GM23338 (cell line): ENCODE results near the gene UXS1. TPM values are rescaled to one million over a fixed set of nuclear protein-coding genes. Genes with fewer than 3 reads are reported as not detected.

Source experiments
- ATAC-seq: fragments of 200-7000 bp; cut with Tn5 transposase; 3 replicates; pipeline ENCODE4 v1.9.1; 2020
- DNase-seq: peaks from one replicate; pipeline ENCODE4 v3.0.0-alpha.2; 2015; ENCODE audit warnings: low spot score
- H2AFZ ChIP-seq: fragments of 200-600 bp; sonication (generic); 2 replicates; pipeline ENCODE4 v1.8.0; 2016; ENCODE audit warnings: antibody characterized with exemption, mild to moderate bottlenecking, moderate library complexity
- H3F3A ChIP-seq: fragments of 200-600 bp; sonication (generic); replicated peaks from 2 replicates; pipeline ENCODE4 v1.8.0; 2017; ENCODE audit warnings: antibody characterized with exemption, mixed run types, low read depth
- H3K27ac ChIP-seq: fragments of 200-600 bp; sonication (generic); 2 replicates; pipeline ENCODE4 v1.6.1; 2016; ENCODE audit warnings: low read depth
- H3K27me3 ChIP-seq: fragments of 200-600 bp; sonication (generic); 2 replicates; pipeline ENCODE4 v1.8.0; 2016; ENCODE audit warnings: mild to moderate bottlenecking, mixed run types, moderate library complexity; ENCODE audit not compliant: insufficient read depth
- H3K36me3 ChIP-seq: fragments of 200-600 bp; sonication (generic); 2 replicates; pipeline ENCODE4 v1.8.0; 2016; ENCODE audit warnings: mild to moderate bottlenecking; ENCODE audit not compliant: insufficient read depth
- H3K4me1 ChIP-seq: fragments of 200-600 bp; sonication (generic); 2 replicates; pipeline ENCODE4 v1.8.0; 2016; ENCODE audit warnings: mild to moderate bottlenecking, moderate library complexity; ENCODE audit not compliant: insufficient read depth
- H3K4me2 ChIP-seq: fragments of 200-600 bp; sonication (generic); 2 replicates; pipeline ENCODE4 v1.7.1; 2017; ENCODE audit warnings: mixed run types
- H3K4me3 ChIP-seq: fragments of 200-600 bp; sonication (generic); 2 replicates; pipeline ENCODE4 v1.6.1; 2016; ENCODE audit warnings: mixed run types
- H3K79me2 ChIP-seq: fragments of 200-600 bp; sonication (generic); replicated peaks from 2 replicates; pipeline ENCODE4 v1.8.0; 2017; ENCODE audit warnings: mild to moderate bottlenecking; ENCODE audit not compliant: insufficient read depth
- H3K9me2 ChIP-seq: fragments of 200-600 bp; sonication (generic); 2 replicates; pipeline ENCODE4 v1.8.0; 2017; ENCODE audit not compliant: insufficient read depth
- H4K20me1 ChIP-seq: fragments of 200-600 bp; sonication (generic); replicated peaks from 2 replicates; pipeline ENCODE4 v1.8.0; 2017; ENCODE audit warnings: mild to moderate bottlenecking; ENCODE audit not compliant: insufficient read depth
- H3K27ac Mint-ChIP-seq: 2 replicates; pipeline ENCODE4 v1.8.0; 2020; ENCODE audit warnings: inconsistent platforms, mild to moderate bottlenecking, moderate library complexity, mixed read lengths
- H3K27me3 Mint-ChIP-seq: 3 replicates; pipeline ENCODE4 v1.8.0; 2022; ENCODE audit warnings: low read depth, mild to moderate bottlenecking, moderate library complexity, mixed read lengths, inconsistent platforms; ENCODE audit not compliant: insufficient read depth, poor library complexity
- H3K36me3 Mint-ChIP-seq: 3 replicates; pipeline ENCODE4 v1.8.0; 2021; ENCODE audit warnings: low read depth, mild to moderate bottlenecking, inconsistent platforms, moderate library complexity, mixed read lengths
- H3K4me1 Mint-ChIP-seq: 3 replicates; pipeline ENCODE4 v1.8.0; 2020; ENCODE audit warnings: mild to moderate bottlenecking, inconsistent platforms, mixed read lengths
- H3K4me3 Mint-ChIP-seq: 3 replicates; pipeline ENCODE4 v1.8.0; 2021; ENCODE audit warnings: moderate library complexity, mild to moderate bottlenecking, inconsistent platforms, mixed read lengths
- H3K9me3 Mint-ChIP-seq: 3 replicates; pipeline ENCODE4 v1.8.0; 2020; ENCODE audit warnings: moderate library complexity, mild to moderate bottlenecking, inconsistent platforms, mixed read lengths
- EZH2 ChIP-seq: fragments of 200-600 bp; sonication (generic); IDR thresholded peaks from one replicate; pipeline ENCODE4 v1.8.0; 2017; ENCODE audit warnings: antibody characterized with exemption, mild to moderate bottlenecking, low read depth; ENCODE audit not compliant: unreplicated experiment
- EZH2phosphoT487 ChIP-seq: fragments of 200-600 bp; sonication (generic); IDR thresholded peaks from one replicate; pipeline ENCODE4 v1.8.1; 2018; ENCODE audit warnings: antibody characterized with exemption; ENCODE audit not compliant: unreplicated experiment
- NANOG ChIP-seq: IDR thresholded peaks from 2 replicates; pipeline ENCODE4 v1.6.1; 2016; ENCODE audit warnings: antibody characterized with exemption, borderline replicate concordance
- POLR2AphosphoS5 ChIP-seq: IDR thresholded peaks from 2 replicates; pipeline ENCODE4 v1.6.1; 2016; ENCODE audit warnings: antibody characterized with exemption, low read depth
- STAT1 ChIP-seq: IDR thresholded peaks from one replicate; pipeline ENCODE4 v1.6.1; 2016; ENCODE audit warnings: antibody characterized with exemption; ENCODE audit not compliant: unreplicated experiment
- ZNF114 ChIP-seq: fragments of 250-450 bp; sonication (Bioruptor Pico); IDR thresholded peaks from 2 replicates; pipeline ENCODE4 v1.5.0; 2020; ENCODE audit warnings: mild to moderate bottlenecking, moderate library complexity
- ZNF331 ChIP-seq: fragments of 250-450 bp; sonication (Bioruptor Pico); IDR thresholded peaks from 2 replicates; pipeline ENCODE4 v1.5.0; 2020; ENCODE audit warnings: low read depth, mild to moderate bottlenecking, moderate library complexity
- polyA plus RNA-seq: library from polyadenylated mRNA; unstranded; fragments of >200 nt; fragmentation: Nextera tagmentation; extraction: Ambion mirVana; gene quantifications from 2 replicates; pipeline ENCODE4 v1.2.1, GENCODE V29; 2016
- total RNA-seq: library from RNA; depleted of rRNA; stranded (reverse); fragments of >200 nt; shearing (Covaris generic); gene quantifications from 2 replicates; pipeline ENCODE4 v1.2.3, GENCODE V29; 2014
- TF ChIP-seq, protein P1 (sequence below): IDR thresholded peaks from one replicate; pipeline ENCODE4 v1.6.1; 2018; ENCODE audit warnings: antibody characterized with exemption; ENCODE audit not compliant: unreplicated experiment

UXS1 gene
- total and polyA plus RNA-seq, 2 experiments from 2014 or later = 48.7 to 131 TPM

GRCh38 chr2:106076941-106077340, 117.2 kb downstream of the UXS1 start:
- DNase-seq = no peak
- Mint-ChIP-seq H3K27ac (no peak overlapping the region), H3K9me3 (no peaks in the 10 kb centered on the region), H3K4me3 (no peak overlapping the region), H3K36me3 (no peaks in the 10 kb centered on the region), H3K27me3 (no peaks in the 10 kb centered on the region), H3K4me1 (peaks cover 13% of the 10 kb centered on the region; the same call in 2 of the 3 replicates)
- no peak for TF ChIP-seq EZH2
- Histone ChIP-seq H3K9me2 (no peaks in the 10 kb centered on the region), H3K4me2 (no peak overlapping the region), H3F3A (no peaks in the 10 kb centered on the region), H3K4me1 (no peaks in the 10 kb centered on the region), H3K27me3 (no peaks in the 10 kb centered on the region), H3K36me3 (no peaks in the 10 kb centered on the region), H4K20me1 (no peaks in the 10 kb centered on the region), H3K27ac (no peak overlapping the region), H3K4me3 (no peak overlapping the region), H3K79me2 (no peaks in the 10 kb centered on the region), H2AFZ (no peak overlapping the region)
- no peak for ATAC-seq

DNA sequence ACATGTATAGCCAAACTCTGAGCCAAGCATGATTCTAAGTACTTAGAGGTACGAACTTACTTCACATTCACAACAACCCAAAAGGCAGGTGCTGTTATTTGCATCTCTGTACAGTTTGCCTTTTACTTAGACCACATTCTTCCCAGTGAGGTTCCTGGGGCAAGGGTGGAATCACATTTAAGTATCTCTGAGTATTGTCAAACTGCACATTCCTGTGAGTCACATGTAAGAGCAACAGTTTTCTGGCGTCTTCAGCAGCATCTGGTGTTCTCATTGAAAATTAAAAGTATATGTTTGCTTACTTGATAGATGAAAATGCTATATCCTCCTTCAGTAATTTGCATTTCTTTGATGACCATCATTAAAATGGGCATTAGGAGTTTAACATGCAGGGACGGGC, 119.1 kb downstream of the UXS1 start:
- H3K36me3 Mint-ChIP-seq = no peaks in the 10 kb centered on the region
- no peaks in the 10 kb centered on the region for H3K9me2 ChIP-seq
- ATAC-seq = no peak
- TF ChIP-seq ZNF331 (CRISPR knock-in tag) (no peak), STAT1 (no peak), POLR2AphosphoS5 (no peak), ZNF114 (CRISPR knock-in tag) (no peak), EZH2 (no peak), NANOG (no peak), EZH2phosphoT487 (no peak)
- TF ChIP-seq, protein P1, sequence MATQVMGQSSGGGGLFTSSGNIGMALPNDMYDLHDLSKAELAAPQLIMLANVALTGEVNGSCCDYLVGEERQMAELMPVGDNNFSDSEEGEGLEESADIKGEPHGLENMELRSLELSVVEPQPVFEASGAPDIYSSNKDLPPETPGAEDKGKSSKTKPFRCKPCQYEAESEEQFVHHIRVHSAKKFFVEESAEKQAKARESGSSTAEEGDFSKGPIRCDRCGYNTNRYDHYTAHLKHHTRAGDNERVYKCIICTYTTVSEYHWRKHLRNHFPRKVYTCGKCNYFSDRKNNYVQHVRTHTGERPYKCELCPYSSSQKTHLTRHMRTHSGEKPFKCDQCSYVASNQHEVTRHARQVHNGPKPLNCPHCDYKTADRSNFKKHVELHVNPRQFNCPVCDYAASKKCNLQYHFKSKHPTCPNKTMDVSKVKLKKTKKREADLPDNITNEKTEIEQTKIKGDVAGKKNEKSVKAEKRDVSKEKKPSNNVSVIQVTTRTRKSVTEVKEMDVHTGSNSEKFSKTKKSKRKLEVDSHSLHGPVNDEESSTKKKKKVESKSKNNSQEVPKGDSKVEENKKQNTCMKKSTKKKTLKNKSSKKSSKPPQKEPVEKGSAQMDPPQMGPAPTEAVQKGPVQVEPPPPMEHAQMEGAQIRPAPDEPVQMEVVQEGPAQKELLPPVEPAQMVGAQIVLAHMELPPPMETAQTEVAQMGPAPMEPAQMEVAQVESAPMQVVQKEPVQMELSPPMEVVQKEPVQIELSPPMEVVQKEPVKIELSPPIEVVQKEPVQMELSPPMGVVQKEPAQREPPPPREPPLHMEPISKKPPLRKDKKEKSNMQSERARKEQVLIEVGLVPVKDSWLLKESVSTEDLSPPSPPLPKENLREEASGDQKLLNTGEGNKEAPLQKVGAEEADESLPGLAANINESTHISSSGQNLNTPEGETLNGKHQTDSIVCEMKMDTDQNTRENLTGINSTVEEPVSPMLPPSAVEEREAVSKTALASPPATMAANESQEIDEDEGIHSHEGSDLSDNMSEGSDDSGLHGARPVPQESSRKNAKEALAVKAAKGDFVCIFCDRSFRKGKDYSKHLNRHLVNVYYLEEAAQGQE = no peak
- no peaks in the 10 kb centered on the region for H3K79me2 ChIP-seq
- peaks cover 8% of the 10 kb centered on the region; the same call in 1 of the 2 replicates for H3K4me1 ChIP-seq
- no peaks in the 10 kb centered on the region for H3F3A ChIP-seq
- H3K27me3 Mint-ChIP-seq = peaks cover under 1% of the 10 kb centered on the region
- H3K4me3 Mint-ChIP-seq = no peak overlapping the region
- H3K27ac ChIP-seq = no peak overlapping the region
- no peak overlapping the region for H3K4me2 ChIP-seq
- no peaks in the 10 kb centered on the region for H3K27me3 ChIP-seq
- peaks cover 23% of the 10 kb centered on the region for H3K4me1 Mint-ChIP-seq
- H3K9me3 Mint-ChIP-seq = no peaks in the 10 kb centered on the region
- DNase-seq = no peak
- no peak overlapping the region for H3K27ac Mint-ChIP-seq
- no peaks in the 10 kb centered on the region for H4K20me1 ChIP-seq
- no peak overlapping the region for H3K4me3 ChIP-seq
- no peak overlapping the region for H2AFZ ChIP-seq
- no peaks in the 10 kb centered on the region for H3K36me3 ChIP-seq
